LNCAP (cell line): ENCODE measurements around the gene PHLDA3.

Source experiments
- TF ChIP-seq, protein P1 (sequence below): fragments of 450-650 bp; IDR thresholded peaks from 2 replicates; pipeline ENCODE4 v1.5.1; 2017; ENCODE audit warnings: mild to moderate bottlenecking

The PHLDA3 gene

DNA sequence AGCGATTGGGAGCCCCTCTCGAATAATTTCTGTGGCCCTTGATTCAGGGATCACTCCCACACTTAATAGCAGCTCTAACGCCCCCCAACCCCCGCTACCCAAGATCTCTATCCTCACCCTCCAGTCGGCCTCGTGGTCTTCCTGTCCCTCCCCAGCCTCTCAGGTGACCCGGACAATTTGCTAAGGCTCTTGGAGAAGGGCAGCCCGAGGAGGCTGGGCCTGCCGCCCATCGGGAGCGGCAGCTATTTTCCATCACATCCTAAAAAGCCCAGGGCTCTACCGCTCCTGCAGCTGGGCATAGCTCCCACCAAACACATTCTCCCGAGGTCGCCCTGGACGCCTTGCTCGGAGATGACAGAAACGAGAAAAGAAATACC lies 12.0 kb upstream of the PHLDA3 start:
- TF ChIP-seq, protein P1, sequence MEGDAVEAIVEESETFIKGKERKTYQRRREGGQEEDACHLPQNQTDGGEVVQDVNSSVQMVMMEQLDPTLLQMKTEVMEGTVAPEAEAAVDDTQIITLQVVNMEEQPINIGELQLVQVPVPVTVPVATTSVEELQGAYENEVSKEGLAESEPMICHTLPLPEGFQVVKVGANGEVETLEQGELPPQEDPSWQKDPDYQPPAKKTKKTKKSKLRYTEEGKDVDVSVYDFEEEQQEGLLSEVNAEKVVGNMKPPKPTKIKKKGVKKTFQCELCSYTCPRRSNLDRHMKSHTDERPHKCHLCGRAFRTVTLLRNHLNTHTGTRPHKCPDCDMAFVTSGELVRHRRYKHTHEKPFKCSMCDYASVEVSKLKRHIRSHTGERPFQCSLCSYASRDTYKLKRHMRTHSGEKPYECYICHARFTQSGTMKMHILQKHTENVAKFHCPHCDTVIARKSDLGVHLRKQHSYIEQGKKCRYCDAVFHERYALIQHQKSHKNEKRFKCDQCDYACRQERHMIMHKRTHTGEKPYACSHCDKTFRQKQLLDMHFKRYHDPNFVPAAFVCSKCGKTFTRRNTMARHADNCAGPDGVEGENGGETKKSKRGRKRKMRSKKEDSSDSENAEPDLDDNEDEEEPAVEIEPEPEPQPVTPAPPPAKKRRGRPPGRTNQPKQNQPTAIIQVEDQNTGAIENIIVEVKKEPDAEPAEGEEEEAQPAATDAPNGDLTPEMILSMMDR, result no peak

DNA sequence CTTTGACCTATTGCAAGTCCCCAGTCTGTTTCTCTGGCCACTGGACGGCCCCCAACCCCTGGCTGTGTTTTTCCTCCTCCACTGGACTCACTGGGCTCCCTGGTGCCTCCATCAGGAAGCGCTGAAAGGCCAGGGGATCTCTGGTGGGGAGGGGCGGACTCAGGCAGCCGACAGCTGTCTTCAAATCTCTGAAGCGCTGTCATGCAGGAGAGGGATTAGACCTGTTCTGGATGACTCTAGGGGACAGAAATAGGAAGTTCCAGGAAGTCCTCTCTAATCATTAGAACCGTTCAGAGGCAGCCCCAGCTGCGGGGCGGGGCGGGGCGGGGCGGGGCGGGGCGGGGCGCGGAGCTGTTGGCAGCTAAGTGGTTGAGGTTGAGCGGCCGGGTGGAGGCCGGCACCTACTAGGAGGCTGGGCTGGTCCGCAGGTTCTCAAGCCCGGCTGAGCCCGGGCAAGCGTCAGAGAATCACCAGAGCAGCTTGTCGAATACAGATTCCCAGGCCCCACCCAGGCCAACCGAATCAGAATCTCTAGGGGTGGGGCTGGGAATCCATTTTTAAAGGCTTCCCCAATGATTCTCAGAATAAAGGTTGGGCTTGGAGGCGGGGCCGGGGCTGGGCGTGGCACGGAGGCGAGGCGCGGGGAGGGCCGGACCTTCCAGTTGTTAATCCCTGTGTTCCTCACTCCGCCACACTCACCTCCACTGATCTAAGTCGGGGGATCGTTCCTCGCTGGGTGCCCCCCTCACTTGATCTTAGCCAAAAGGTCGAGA lies 11.4 kb upstream of the PHLDA3 start:
- TF ChIP-seq, protein P1, result no peak

DNA sequence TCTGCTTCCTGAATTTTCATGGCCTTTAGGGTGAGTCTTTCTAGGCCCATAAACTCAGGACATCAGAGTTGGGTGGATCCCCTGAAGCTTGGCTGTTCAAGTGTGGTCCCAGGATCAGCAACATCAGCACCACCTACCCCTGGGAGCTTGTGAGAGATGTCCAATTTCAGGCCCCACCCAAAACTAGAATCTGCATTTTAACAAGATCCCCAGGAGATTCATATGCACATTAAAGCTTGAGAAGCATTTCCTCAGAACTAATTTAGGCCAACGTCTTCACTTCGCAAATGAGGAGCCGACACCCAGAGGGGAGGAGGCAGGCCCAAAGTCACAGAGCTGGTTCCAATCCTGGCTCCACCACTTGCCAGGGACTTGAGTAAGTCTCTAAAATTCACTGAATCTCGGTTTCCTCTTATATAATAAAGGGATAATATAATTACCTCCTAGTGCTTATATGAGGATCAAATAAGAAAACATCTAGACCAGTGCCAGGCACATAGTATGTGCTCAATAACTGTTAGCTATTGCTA lies 10.3 kb upstream of the PHLDA3 start:
- TF ChIP-seq, protein P1, result no peak

DNA sequence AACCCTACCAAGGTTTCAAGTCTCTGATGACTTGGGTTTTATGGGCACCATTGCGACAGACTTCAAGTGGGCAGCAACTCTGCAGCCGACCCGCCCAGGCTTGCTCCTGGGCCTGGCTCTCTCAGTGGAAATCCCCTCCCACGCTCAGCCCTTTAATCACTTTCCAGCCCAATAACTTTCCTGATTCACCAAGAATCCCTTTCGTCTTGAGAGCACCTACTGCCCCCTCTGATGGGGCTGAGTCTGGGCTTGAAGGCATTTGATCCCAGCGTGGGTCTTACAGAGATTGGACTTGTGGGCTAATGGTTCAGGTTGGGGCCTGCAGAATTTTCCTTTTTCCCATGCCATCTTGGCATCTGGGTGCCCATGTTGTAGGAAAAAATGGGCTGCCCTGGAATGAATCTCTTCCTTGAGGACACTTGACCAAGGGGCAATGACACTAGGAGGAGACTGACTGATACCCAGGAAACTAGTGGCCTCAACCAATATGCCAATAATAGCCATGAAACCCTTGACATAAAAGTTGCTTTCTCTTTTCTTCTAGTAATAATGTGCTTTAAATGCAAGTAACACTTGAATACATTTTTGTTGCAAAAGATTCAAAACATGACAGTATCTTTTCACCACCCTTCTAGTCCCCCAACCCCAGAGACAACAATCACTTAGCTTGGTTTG lies 7.8 kb upstream of the PHLDA3 start:
- TF ChIP-seq, protein P1, result no peak

DNA sequence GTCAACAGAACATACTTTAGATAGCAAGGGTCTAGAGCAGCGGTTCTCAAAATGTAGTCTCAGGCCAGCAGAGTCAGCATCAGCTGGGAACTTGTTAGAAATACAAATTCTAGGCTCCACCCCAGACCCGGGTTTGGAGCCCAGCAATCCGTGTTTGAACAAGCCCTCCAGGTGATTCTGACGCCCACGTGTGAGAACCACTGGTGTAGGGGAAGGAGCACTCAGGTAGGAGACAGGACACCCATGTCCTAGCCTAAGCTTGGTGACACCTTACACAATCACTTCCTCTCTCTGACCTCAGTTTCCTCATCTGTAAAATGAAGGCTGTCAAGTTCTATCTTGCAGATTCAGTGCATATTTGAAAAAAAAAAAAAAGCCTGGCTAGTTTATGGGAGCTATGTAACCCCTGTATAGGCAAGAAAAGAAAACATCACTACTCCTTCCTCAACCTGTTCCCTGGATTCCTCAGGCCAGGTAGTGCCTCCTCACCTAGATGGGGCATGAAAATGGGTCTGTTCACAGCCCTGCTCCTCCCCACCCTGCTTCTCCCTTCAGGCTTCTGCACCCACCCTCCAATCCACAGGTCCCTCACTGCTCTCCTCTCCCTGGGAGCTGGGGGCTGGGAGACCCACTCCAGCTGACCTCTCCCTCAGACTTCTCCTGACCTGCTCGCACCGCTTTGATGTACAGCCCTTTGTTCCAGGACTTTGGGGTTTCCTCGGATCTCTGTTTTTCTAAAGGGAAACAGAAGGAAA lies 7.1 kb upstream of the PHLDA3 start:
- TF ChIP-seq, protein P1, result no peak

DNA sequence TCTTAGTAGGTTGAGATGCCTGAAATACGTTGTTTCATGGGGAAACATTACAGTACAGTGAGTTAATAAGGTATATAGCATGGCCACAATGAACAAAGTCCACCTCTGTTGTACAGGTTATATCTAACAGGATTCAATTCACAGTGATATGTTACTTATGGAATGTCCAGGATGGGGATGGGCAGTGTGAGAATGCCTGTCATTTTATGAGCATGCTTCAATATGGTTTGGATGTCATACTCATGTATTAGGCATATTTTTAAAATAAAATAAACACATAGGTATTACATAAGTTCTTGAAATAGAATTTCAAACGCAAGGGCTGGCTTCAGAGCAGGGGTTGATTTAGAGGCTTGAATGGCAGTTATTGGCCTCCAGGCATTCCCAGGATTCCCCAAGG lies 6.1 kb upstream of the PHLDA3 start:
- TF ChIP-seq, protein P1, result no peak

DNA sequence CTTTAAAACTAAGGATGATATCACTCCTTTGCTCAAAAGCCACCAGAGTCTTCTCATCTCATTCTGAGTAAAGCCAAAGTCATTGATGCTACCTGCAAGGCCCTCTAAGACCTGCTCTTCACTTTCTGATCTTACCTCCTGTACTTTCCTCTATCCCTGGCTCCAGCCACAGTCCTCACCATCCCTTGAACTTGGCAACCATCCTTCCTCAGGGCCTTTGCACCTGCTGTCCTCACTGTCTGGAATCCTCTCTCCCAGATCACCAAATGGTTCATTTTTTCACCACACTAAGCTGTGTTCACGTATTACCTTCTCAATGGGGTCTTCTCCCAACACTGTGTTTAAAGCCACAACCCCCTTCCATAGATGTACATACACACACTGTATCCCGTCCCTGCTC lies 4.3 kb upstream of the PHLDA3 start:
- TF ChIP-seq, protein P1, result no peak
